ENCODE results near the gene ADCY10.

Gene ADCY10

GRCh38 chr1:167776616-167777268, 137.2 kb downstream of the ADCY10 start:
- H3K36me3 ChIP-seq (ENCODE audit: control insufficient read depth in 2 of 2, insufficient read depth in 2 of 2, low read length in 2 of 2): peaks cover 7 to 33% of the 10 kb centered on the region in 2 donors
- no peaks in the 10 kb centered on the region for H3K4me1 ChIP-seq (ENCODE audit: control insufficient read depth, insufficient read depth, low read length)
- no peak overlapping the region for H3K4me3 ChIP-seq (ENCODE audit: low read length in 2 of 2)
- no peak overlapping the region for H3K27ac ChIP-seq (ENCODE audit: low read length)
- H3K9me3 ChIP-seq (ENCODE audit: control insufficient read depth in 2 of 2, low read length in 2 of 2): no peaks in the 10 kb centered on the region
- no peak overlapping the region for H3K9ac ChIP-seq (ENCODE audit: low read length in 2 of 2)
- no peaks in the 10 kb centered on the region for H3K27me3 ChIP-seq (ENCODE audit: control insufficient read depth in 1 of 2, insufficient read depth in 2 of 2, low read length in 2 of 2)

GRCh38 chr1:167776151-167776550, 137.8 kb downstream of the ADCY10 start:
- Histone ChIP-seq H3K36me3 (ENCODE audit: control insufficient read depth in 2 of 2, insufficient read depth in 2 of 2, low read length in 2 of 2) (peaks cover 7 to 33% of the 10 kb centered on the region in 2 donors), H3K9ac (ENCODE audit: low read length in 2 of 2) (no peak overlapping the region), H3K27ac (ENCODE audit: low read length) (no peak overlapping the region), H3K4me1 (ENCODE audit: control insufficient read depth, insufficient read depth, low read length) (no peaks in the 10 kb centered on the region), H3K27me3 (ENCODE audit: control insufficient read depth in 1 of 2, insufficient read depth in 2 of 2, low read length in 2 of 2) (no peaks in the 10 kb centered on the region), H3K9me3 (ENCODE audit: control insufficient read depth in 2 of 2, low read length in 2 of 2) (no peaks in the 10 kb centered on the region), H3K4me3 (ENCODE audit: low read length in 2 of 2) (no peak overlapping the region)

- Histone ChIP-seq H3K36me3 (ENCODE audit: control insufficient read depth in 2 of 2, insufficient read depth in 2 of 2, low read length in 2 of 2) (peaks cover 7 to 37% of the 10 kb centered on the region in 2 donors), H3K27me3 (ENCODE audit: control insufficient read depth in 1 of 2, insufficient read depth in 2 of 2, low read length in 2 of 2) (no peaks in the 10 kb centered on the region), H3K9ac (ENCODE audit: low read length in 2 of 2) (no peak overlapping the region), H3K27ac (ENCODE audit: low read length) (no peak overlapping the region), H3K4me3 (ENCODE audit: low read length in 2 of 2) (no peak overlapping the region), H3K4me1 (ENCODE audit: control insufficient read depth, insufficient read depth, low read length) (no peaks in the 10 kb centered on the region), H3K9me3 (ENCODE audit: control insufficient read depth in 2 of 2, low read length in 2 of 2) (no peaks in the 10 kb centered on the region)
Observed at GRCh38 chr1:167775178-167775577, 138.8 kb downstream of the ADCY10 start.

GRCh38 chr1:167774710-167775109, 139.2 kb downstream of the ADCY10 start:
- Histone ChIP-seq H3K36me3 (ENCODE audit: control insufficient read depth in 2 of 2, insufficient read depth in 2 of 2, low read length in 2 of 2) (peaks cover 7 to 39% of the 10 kb centered on the region in 2 donors), H3K27me3 (ENCODE audit: control insufficient read depth in 1 of 2, insufficient read depth in 2 of 2, low read length in 2 of 2) (no peaks in the 10 kb centered on the region)

GRCh38 chr1:167773516-167773915, 140.4 kb downstream of the ADCY10 start:
- Histone ChIP-seq H3K27me3 (ENCODE audit: control insufficient read depth in 1 of 2, insufficient read depth in 2 of 2, low read length in 2 of 2) (no peaks in the 10 kb centered on the region), H3K36me3 (ENCODE audit: control insufficient read depth in 2 of 2, insufficient read depth in 2 of 2, low read length in 2 of 2) (peaks cover 13 to 39% of the 10 kb centered on the region in 2 donors), H3K4me1 (ENCODE audit: control insufficient read depth, insufficient read depth, low read length) (no peaks in the 10 kb centered on the region), H3K27ac (ENCODE audit: low read length) (no peak overlapping the region), H3K9me3 (ENCODE audit: control insufficient read depth in 2 of 2, low read length in 2 of 2) (no peaks in the 10 kb centered on the region), H3K9ac (ENCODE audit: low read length in 2 of 2) (no peak overlapping the region), H3K4me3 (ENCODE audit: low read length in 2 of 2) (no peak overlapping the region)

More at GRCh38 chr1:167774710-167775109, 139.2 kb downstream of the ADCY10 start:
- H3K4me3 ChIP-seq (ENCODE audit: low read length in 2 of 2): no peak overlapping the region
- H3K9ac ChIP-seq (ENCODE audit: low read length in 2 of 2): no peak overlapping the region
- H3K9me3 ChIP-seq (ENCODE audit: control insufficient read depth in 2 of 2, low read length in 2 of 2): no peaks in the 10 kb centered on the region
- H3K27ac ChIP-seq (ENCODE audit: low read length): no peak overlapping the region
- no peaks in the 10 kb centered on the region for H3K4me1 ChIP-seq (ENCODE audit: control insufficient read depth, insufficient read depth, low read length)

GRCh38 chr1:167772436-167772835, 141.5 kb downstream of the ADCY10 start:
- Histone ChIP-seq H3K9me3 (ENCODE audit: control insufficient read depth in 2 of 2, low read length in 2 of 2) (no peaks in the 10 kb centered on the region), H3K27me3 (ENCODE audit: control insufficient read depth in 1 of 2, insufficient read depth in 2 of 2, low read length in 2 of 2) (no peaks in the 10 kb centered on the region), H3K36me3 (ENCODE audit: control insufficient read depth in 2 of 2, insufficient read depth in 2 of 2, low read length in 2 of 2) (peaks cover 14 to 43% of the 10 kb centered on the region in 2 donors), H3K27ac (ENCODE audit: low read length) (no peak overlapping the region), H3K9ac (ENCODE audit: low read length in 2 of 2) (no peak overlapping the region), H3K4me3 (ENCODE audit: low read length in 2 of 2) (no peak overlapping the region), H3K4me1 (ENCODE audit: control insufficient read depth, insufficient read depth, low read length) (no peaks in the 10 kb centered on the region)

GRCh38 chr1:167770127-167770526, 143.8 kb downstream of the ADCY10 start:
- H3K36me3 ChIP-seq (ENCODE audit: control insufficient read depth in 2 of 2, insufficient read depth in 2 of 2, low read length in 2 of 2): peaks cover 10 to 45% of the 10 kb centered on the region in 2 donors
- H3K9me3 ChIP-seq (ENCODE audit: control insufficient read depth in 2 of 2, low read length in 2 of 2): no peaks in the 10 kb centered on the region
- H3K27ac ChIP-seq (ENCODE audit: low read length): no peak overlapping the region
- no peaks in the 10 kb centered on the region for H3K4me1 ChIP-seq (ENCODE audit: control insufficient read depth, insufficient read depth, low read length)
- H3K27me3 ChIP-seq (ENCODE audit: control insufficient read depth in 1 of 2, insufficient read depth in 2 of 2, low read length in 2 of 2): no peaks in the 10 kb centered on the region
- H3K4me3 ChIP-seq (ENCODE audit: low read length in 2 of 2): no peak overlapping the region
- H3K9ac ChIP-seq (ENCODE audit: low read length in 2 of 2): no peak overlapping the region

GRCh38 chr1:167767761-167768160, 146.2 kb downstream of the ADCY10 start:
- no peaks in the 10 kb centered on the region for H3K27me3 ChIP-seq (ENCODE audit: control insufficient read depth in 1 of 2, insufficient read depth in 2 of 2, low read length in 2 of 2)
- H3K4me3 ChIP-seq (ENCODE audit: low read length in 2 of 2): no peak overlapping the region
- H3K4me1 ChIP-seq (ENCODE audit: control insufficient read depth, insufficient read depth, low read length): no peaks in the 10 kb centered on the region
- no peaks in the 10 kb centered on the region for H3K9me3 ChIP-seq (ENCODE audit: control insufficient read depth in 2 of 2, low read length in 2 of 2)
- peaks cover 7 to 30% of the 10 kb centered on the region in 2 donors for H3K36me3 ChIP-seq (ENCODE audit: control insufficient read depth in 2 of 2, insufficient read depth in 2 of 2, low read length in 2 of 2)
- H3K27ac ChIP-seq (ENCODE audit: low read length): no peak overlapping the region
- H3K9ac ChIP-seq (ENCODE audit: low read length in 2 of 2): no peak overlapping the region

GRCh38 chr1:167766538-167766937, 147.4 kb downstream of the ADCY10 start:
- no peak overlapping the region for H3K27ac ChIP-seq (ENCODE audit: low read length)
- H3K4me1 ChIP-seq (ENCODE audit: control insufficient read depth, insufficient read depth, low read length): no peaks in the 10 kb centered on the region
- H3K4me3 ChIP-seq (ENCODE audit: low read length in 2 of 2): no peak overlapping the region
- H3K9ac ChIP-seq (ENCODE audit: low read length in 2 of 2): no peak overlapping the region
- H3K36me3 ChIP-seq (ENCODE audit: control insufficient read depth in 2 of 2, insufficient read depth in 2 of 2, low read length in 2 of 2): peaks cover 7 to 22% of the 10 kb centered on the region in 2 donors
- H3K27me3 ChIP-seq (ENCODE audit: control insufficient read depth in 1 of 2, insufficient read depth in 2 of 2, low read length in 2 of 2): no peaks in the 10 kb centered on the region
- H3K9me3 ChIP-seq (ENCODE audit: control insufficient read depth in 2 of 2, low read length in 2 of 2): no peaks in the 10 kb centered on the region

GRCh38 chr1:167765496-167765895, 148.4 kb downstream of the ADCY10 start:
- no peak overlapping the region for H3K27ac ChIP-seq (ENCODE audit: low read length)
- peaks cover 7 to 21% of the 10 kb centered on the region in 2 donors for H3K36me3 ChIP-seq (ENCODE audit: control insufficient read depth in 2 of 2, insufficient read depth in 2 of 2, low read length in 2 of 2)
- no peak overlapping the region for H3K4me3 ChIP-seq (ENCODE audit: low read length in 2 of 2)
- H3K9ac ChIP-seq (ENCODE audit: low read length in 2 of 2): no peak overlapping the region
- no peaks in the 10 kb centered on the region for H3K4me1 ChIP-seq (ENCODE audit: control insufficient read depth, insufficient read depth, low read length)
- H3K27me3 ChIP-seq (ENCODE audit: control insufficient read depth in 1 of 2, insufficient read depth in 2 of 2, low read length in 2 of 2): no peaks in the 10 kb centered on the region
- H3K9me3 ChIP-seq (ENCODE audit: control insufficient read depth in 2 of 2, low read length in 2 of 2): no peaks in the 10 kb centered on the region

All from stomach smooth muscle (tissue), 2 donors.